Endothelial cell of umbilical vein (primary cell): ENCODE data around the gene GNB2. TPM values are rescaled to one million over a fixed set of nuclear protein-coding genes. Genes with fewer than 3 reads are reported as not detected.

Experiments used
- BruUV-seq: library from RNA; stranded (reverse); fragments of 400-500 nt; replicated peaks from 2 replicates; lab custom pipeline; 2021; lab: Mats Ljungman, UMichigan
- CTCF ChIA-PET: fragments of 300-600, 350-600 bp; sonication (Branson Sonifier 250); formaldehyde crosslinking; loops from one replicate; lab custom pipeline; 2021; ENCODE audit warnings: antibody characterized with exemption, inconsistent platforms; lab: Charles Lee
- POLR2A ChIA-PET: fragments of 300-600, 350-600 bp; sonication (Branson Sonifier 250); formaldehyde crosslinking; loops from one replicate; lab custom pipeline; 2021; ENCODE audit warnings: antibody characterized with exemption, inconsistent platforms; lab: Charles Lee
- DNase-seq: peaks from one replicate; pipeline ENCODE4 v3.0.0-alpha.2; 2011; ENCODE audit warnings: low read depth, low spot score
- FAIRE-seq: peaks from 2 replicates; lab custom pipeline; 2011; peaks lifted over from hg19 to GRCh38; lab: Jason Lieb, UNC
- H2AFZ ChIP-seq: 2 replicates; pipeline ENCODE4 v1.6.0; 2012; ENCODE audit warnings: low read depth, low read length, control low read depth, inconsistent platforms
- H3K27ac ChIP-seq: 2 replicates; pipeline ENCODE4 v1.5.1; 2011; ENCODE audit warnings: low read depth, mild to moderate bottlenecking, control low read depth, low read length, moderate library complexity; ENCODE audit not compliant: insufficient read depth
- H3K27me3 ChIP-seq, 2 experiments: 2 replicates each; pipeline versions ENCODE4 v1.6.0 to v1.6.1; 2011; ENCODE audit warnings: low read length in 2 of 2, mixed read lengths in 1 of 2; ENCODE audit not compliant: control insufficient read depth in 2 of 2, insufficient read depth in 2 of 2
- H3K36me3 ChIP-seq, 2 experiments: 2 replicates in 1 of 2; 3 replicates in 1 of 2; pipeline ENCODE4 v1.5.1; 2011; ENCODE audit warnings: low read length in 2 of 2, mild to moderate bottlenecking in 1 of 2, moderate library complexity in 1 of 2; ENCODE audit not compliant: control insufficient read depth in 2 of 2, insufficient read depth in 2 of 2; ENCODE audit errors: extremely low read depth in 1 of 2
- H3K4me1 ChIP-seq: 3 replicates; pipeline ENCODE4 v1.5.1; 2011; ENCODE audit warnings: mild to moderate bottlenecking, low read length; ENCODE audit not compliant: control insufficient read depth, insufficient read depth; ENCODE audit errors: extremely low read depth
- H3K4me2 ChIP-seq: 2 replicates; pipeline ENCODE4 v1.6.1; 2011; ENCODE audit warnings: low read length, control low read depth, mixed read lengths; ENCODE audit not compliant: insufficient read depth
- H3K4me3 ChIP-seq, 3 experiments: fragments of 200-600 bp in 1 of 3; sonication (generic), shearing (Covaris generic) in 1 of 3; replicated peaks in 1 of 3; 2 replicates each; pipeline ENCODE4 v1.5.1; 2011 to 2016; ENCODE audit warnings: control low read depth in 3 of 3, low read length in 3 of 3, mild to moderate bottlenecking in 2 of 3, inconsistent platforms in 1 of 3, low read depth in 1 of 3, moderate library complexity in 1 of 3; ENCODE audit not compliant: insufficient read depth in 1 of 3
- H3K79me2 ChIP-seq: 2 replicates; pipeline ENCODE4 v1.6.0; 2012; ENCODE audit warnings: low read length, inconsistent platforms; ENCODE audit not compliant: control insufficient read depth, insufficient read depth
- H3K9ac ChIP-seq: replicated peaks from 2 replicates; pipeline ENCODE3; 2011; ENCODE audit warnings: low read length, control low read depth; ENCODE audit not compliant: insufficient read depth; ENCODE audit errors: extremely low read depth
- H3K9me1 ChIP-seq: replicated peaks from 3 replicates; pipeline ENCODE4 v1.6.0; 2011; ENCODE audit warnings: mild to moderate bottlenecking, low read length; ENCODE audit not compliant: control insufficient read depth, insufficient read depth; ENCODE audit errors: extremely low read depth
- H3K9me3 ChIP-seq: replicated peaks from 2 replicates; pipeline ENCODE4 v1.5.1; 2012; ENCODE audit warnings: low read length, inconsistent platforms; ENCODE audit not compliant: control insufficient read depth, insufficient read depth
- H4K20me1 ChIP-seq: replicated peaks from 2 replicates; pipeline ENCODE3; 2011; ENCODE audit warnings: mild to moderate bottlenecking, low read length; ENCODE audit not compliant: control insufficient read depth, insufficient read depth; ENCODE audit errors: extremely low read depth
- EZH2 ChIP-seq: IDR thresholded peaks from 2 replicates; pipeline ENCODE4 v1.6.1; 2012; ENCODE audit warnings: borderline replicate concordance, low read depth, mild to moderate bottlenecking, moderate library complexity, low read length, inconsistent platforms; ENCODE audit not compliant: severe bottlenecking
- FOS ChIP-seq: IDR thresholded peaks from 2 replicates; pipeline ENCODE4 v1.6.1; 2011; ENCODE audit warnings: mild to moderate bottlenecking, low read length, moderate library complexity, borderline replicate concordance; ENCODE audit not compliant: insufficient read depth
- GATA2 ChIP-seq: IDR thresholded peaks from 2 replicates; pipeline ENCODE4 v1.7.0; 2011; ENCODE audit warnings: low read depth, mild to moderate bottlenecking, moderate library complexity, mixed read lengths, low read length; ENCODE audit not compliant: insufficient read length, insufficient read depth
- MYC ChIP-seq: IDR thresholded peaks from one replicate; pipeline ENCODE4 v1.6.1; 2011; ENCODE audit warnings: mild to moderate bottlenecking, low read depth, low read length
- POLR2AphosphoS5 ChIP-seq: IDR thresholded peaks from 2 replicates; pipeline ENCODE4 v1.6.1; 2012; ENCODE audit warnings: low read depth, mild to moderate bottlenecking, control low read depth, low read length, moderate library complexity; ENCODE audit not compliant: insufficient read depth
- dilution Hi-C: fragments of 300-500 bp; cut with MboI; formaldehyde crosslinking; loops from one replicate; pipeline ENCODE4 v1.15.0; 2019; ENCODE audit warnings: low sequenced_read_pairs; ENCODE audit not compliant: extremely low pct_ligation_motif_present
- intact Hi-C: fragments of 100-400 bp; cut with micrococcal nuclease; formaldehyde crosslinking; loops from one replicate; pipeline ENCODE4 v1.10.0; 2022
- polyA plus RNA-seq, 4 experiments: library from polyadenylated mRNA; depleted of rRNA in 3 of 4; stranded (reverse) in 3 of 4; unstranded in 1 of 4; fragments of >200 nt; gene quantifications; 2 replicates each; pipeline versions ENCODE4 v1.2.1 to v1.2.3, GENCODE V29; 2011 to 2012; ENCODE audit warnings: missing spikeins in 1 of 4
- total RNA-seq: library from RNA; stranded (reverse); gene quantifications from 2 replicates; pipeline ENCODE4 v1.2.3, GENCODE V29; 2021
- TF ChIP-seq, protein P1 (sequence below), 2 donors: IDR thresholded peaks; 1 replicate in 1 of 2; 2 replicates in 1 of 2; pipeline ENCODE4 v1.5.1; 2011; ENCODE audit warnings: low read length in 2 of 2, mild to moderate bottlenecking in 2 of 2, moderate library complexity in 2 of 2, control low read depth in 1 of 2, inconsistent platforms in 1 of 2, low read depth in 1 of 2; ENCODE audit not compliant: insufficient read depth in 1 of 2; ENCODE audit errors: extremely low read depth in 1 of 2
- TF ChIP-seq, protein P2 (sequence below): IDR thresholded peaks from 2 replicates; pipeline ENCODE4 v1.6.1; 2011; ENCODE audit not compliant: insufficient read depth, insufficient read length

The GNB2 gene
- total and polyA plus RNA-seq, 2 donors (not counting 3 experiments of a cell fraction or from before 2014, with no cell fraction given) = 297 to 433 TPM

DNA sequence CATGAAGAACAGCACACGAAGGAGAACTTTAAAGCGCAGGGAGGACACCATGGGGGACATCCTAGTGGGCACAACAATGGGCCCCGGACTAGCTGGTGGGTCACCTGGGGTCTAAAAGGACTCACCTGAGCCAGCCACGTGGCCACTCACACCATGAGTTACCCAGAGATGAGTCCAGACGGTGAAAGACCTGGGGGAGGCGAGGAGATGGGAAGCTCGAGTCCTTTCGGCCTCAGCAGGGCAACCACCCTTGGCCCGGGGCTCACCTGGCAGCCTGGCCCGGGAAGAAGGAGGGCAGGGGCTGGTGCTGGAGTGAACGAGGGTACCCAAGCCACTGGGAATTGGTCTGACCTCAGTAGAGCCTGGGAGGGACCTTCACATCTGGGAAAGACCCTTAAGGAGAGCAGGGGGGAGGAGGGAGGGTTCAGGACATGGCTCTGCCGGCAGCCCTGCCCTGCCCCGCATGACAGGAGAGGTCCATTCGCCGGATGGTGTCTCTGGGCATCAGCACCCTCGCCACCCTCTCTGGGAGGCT, 14.9 kb downstream of the GNB2 start:
- H3K27ac ChIP-seq = no peak overlapping the region
- TF ChIP-seq, protein P1, sequence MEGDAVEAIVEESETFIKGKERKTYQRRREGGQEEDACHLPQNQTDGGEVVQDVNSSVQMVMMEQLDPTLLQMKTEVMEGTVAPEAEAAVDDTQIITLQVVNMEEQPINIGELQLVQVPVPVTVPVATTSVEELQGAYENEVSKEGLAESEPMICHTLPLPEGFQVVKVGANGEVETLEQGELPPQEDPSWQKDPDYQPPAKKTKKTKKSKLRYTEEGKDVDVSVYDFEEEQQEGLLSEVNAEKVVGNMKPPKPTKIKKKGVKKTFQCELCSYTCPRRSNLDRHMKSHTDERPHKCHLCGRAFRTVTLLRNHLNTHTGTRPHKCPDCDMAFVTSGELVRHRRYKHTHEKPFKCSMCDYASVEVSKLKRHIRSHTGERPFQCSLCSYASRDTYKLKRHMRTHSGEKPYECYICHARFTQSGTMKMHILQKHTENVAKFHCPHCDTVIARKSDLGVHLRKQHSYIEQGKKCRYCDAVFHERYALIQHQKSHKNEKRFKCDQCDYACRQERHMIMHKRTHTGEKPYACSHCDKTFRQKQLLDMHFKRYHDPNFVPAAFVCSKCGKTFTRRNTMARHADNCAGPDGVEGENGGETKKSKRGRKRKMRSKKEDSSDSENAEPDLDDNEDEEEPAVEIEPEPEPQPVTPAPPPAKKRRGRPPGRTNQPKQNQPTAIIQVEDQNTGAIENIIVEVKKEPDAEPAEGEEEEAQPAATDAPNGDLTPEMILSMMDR (IDR thresholded peaks at IDR 0.05; ENCODE audit: extremely low read depth in 1 of 2, insufficient read depth in 1 of 2, low read depth in 1 of 2, low read length in 2 of 2) = no peak
- TF ChIP-seq MYC (no peak), POLR2AphosphoS5 (no peak), FOS (no peak), GATA2 (no peak), EZH2 (no peak)
- TF ChIP-seq, protein P2, sequence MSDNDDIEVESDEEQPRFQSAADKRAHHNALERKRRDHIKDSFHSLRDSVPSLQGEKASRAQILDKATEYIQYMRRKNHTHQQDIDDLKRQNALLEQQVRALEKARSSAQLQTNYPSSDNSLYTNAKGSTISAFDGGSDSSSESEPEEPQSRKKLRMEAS = no peak
- intact Hi-C loops (no loop called here), dilution Hi-C loops (no loop called here)
- no peaks in the 10 kb centered on the region for H3K27me3 ChIP-seq
- peaks cover 2% of the 10 kb centered on the region for H4K20me1 ChIP-seq
- no TSS peak for BruUV-seq
- FAIRE-seq (no peak), DNase-seq (no peak)
- H3K79me2 ChIP-seq = peaks cover 45% of the 10 kb centered on the region
- H3K9me1 ChIP-seq = no peaks in the 10 kb centered on the region
- H3K36me3 ChIP-seq = peaks cover 3 to 47% of the 10 kb centered on the region in 2 experiments
- no peak overlapping the region for H2AFZ ChIP-seq
- H3K4me2 ChIP-seq = no peak overlapping the region
- no peak overlapping the region for H3K9ac ChIP-seq
- POLR2A ChIA-PET = no interaction called here
- no peak overlapping the region for H3K4me3 ChIP-seq
- CTCF ChIA-PET = interaction anchor here (5.0 kb wide), 1 partner anchor 7 kb away, joined by 60 read pairs; no protein-coding TSS in a partner anchor
- no peaks in the 10 kb centered on the region for H3K9me3 ChIP-seq
- peaks cover 14% of the 10 kb centered on the region for H3K4me1 ChIP-seq
